Activated CD8-positive, alpha-beta T cell treated with anti-CD3 and anti-CD28 coated beads for 36 hours (primary cell): Measurements from ENCODE around the gene DOCK3. TPM values are rescaled to one million over a fixed set of nuclear protein-coding genes. Genes with fewer than 3 reads are reported as not detected.

Experiments used
- ATAC-seq: fragments of 200-7000 bp; cut with Tn5 transposase; one replicate; pipeline ENCODE4 v1.10.0; 2021; ENCODE audit warnings: mild to moderate bottlenecking, moderate library complexity
- CTCF ChIA-PET: fragments of 350-600 bp; sonication (Branson Sonifier 250); formaldehyde crosslinking; loops from one replicate; lab custom pipeline; 2021; ENCODE audit warnings: antibody characterized with exemption; lab: Charles Lee
- POLR2A ChIA-PET: fragments of 350-600 bp; sonication (Branson Sonifier 250); formaldehyde crosslinking; loops from one replicate; lab custom pipeline; 2021; ENCODE audit warnings: antibody characterized with exemption; lab: Charles Lee
- DNase-seq: peaks from one replicate; pipeline ENCODE4 v3.0.0-alpha.2; 2020
- H3K27ac Mint-ChIP-seq: one replicate; pipeline ENCODE4 v1.8.0; 2021; ENCODE audit warnings: mild to moderate bottlenecking, mixed read lengths
- H3K27me3 Mint-ChIP-seq: one replicate; pipeline ENCODE4 v1.8.0; 2021; ENCODE audit warnings: mixed read lengths
- H3K36me3 Mint-ChIP-seq: one replicate; pipeline ENCODE4 v1.8.0; 2021; ENCODE audit warnings: low read depth, mixed read lengths
- H3K4me1 Mint-ChIP-seq: one replicate; pipeline ENCODE4 v1.8.0; 2021; ENCODE audit warnings: low read depth, mixed read lengths
- H3K4me3 Mint-ChIP-seq: one replicate; pipeline ENCODE4 v1.8.0; 2021; ENCODE audit warnings: mild to moderate bottlenecking, moderate library complexity, mixed read lengths
- H3K9me3 Mint-ChIP-seq: one replicate; pipeline ENCODE4 v1.8.0; 2021; ENCODE audit warnings: mixed read lengths
- CTCF ChIP-seq: fragments of 200-600 bp; IDR thresholded peaks from one replicate; pipeline ENCODE4 v1.8.0; 2022; ENCODE audit warnings: antibody characterized with exemption, mild to moderate bottlenecking
- intact Hi-C: fragments of 100-400 bp; cut with micrococcal nuclease; formaldehyde crosslinking; loops from one replicate; pipeline ENCODE4 v1.10.0; 2022
- total RNA-seq, 2 experiments: library from RNA; stranded (reverse); gene quantifications; one replicate each; pipeline ENCODE4 v1.2.3, GENCODE V29; 2021

DOCK3 gene
- total RNA-seq, 2 experiments from 2014 or later = 3.6 to 4.2 TPM

GRCh38 chr3:51340013-51340829, 665.5 kb downstream of the DOCK3 start:
- Mint-ChIP-seq H3K27me3 (no peaks in the 10 kb centered on the region), H3K27ac (no peak overlapping the region), H3K4me3 (no peak overlapping the region), H3K9me3 (no peaks in the 10 kb centered on the region), H3K36me3 (no peaks in the 10 kb centered on the region), H3K4me1 (peaks cover 4% of the 10 kb centered on the region)
- no peak for TF ChIP-seq CTCF
- ChIA-PET POLR2A (no interaction called here), CTCF (no interaction called here)
- intact Hi-C loops = no loop called here
- ATAC-seq = no peak
- DNase-seq = no peak

- intact Hi-C loops = no loop called here
- H3K27me3 Mint-ChIP-seq = no peaks in the 10 kb centered on the region
- no peaks in the 10 kb centered on the region for H3K36me3 Mint-ChIP-seq
- no peaks in the 10 kb centered on the region for H3K9me3 Mint-ChIP-seq
- ATAC-seq (no peak), DNase-seq (no peak)
- no peak overlapping the region for H3K27ac Mint-ChIP-seq
- POLR2A ChIA-PET = no interaction called here
- no peak overlapping the region for H3K4me3 Mint-ChIP-seq
- no peak for TF ChIP-seq CTCF
- CTCF ChIA-PET = no interaction called here
- peaks cover 4% of the 10 kb centered on the region for H3K4me1 Mint-ChIP-seq
These were observed 666.4 kb downstream of the DOCK3 start for GRCh38 chr3:51340989-51341636.

- ATAC-seq (no peak), DNase-seq (no peak)
- CTCF ChIA-PET = interaction anchor here (0.9 to 1.2 kb wide), 2 partner anchors 28 to 365 kb away, joined by 3 to 4 read pairs; no protein-coding TSS in a partner anchor
- Mint-ChIP-seq H3K4me1 (peaks cover 4% of the 10 kb centered on the region), H3K9me3 (no peaks in the 10 kb centered on the region), H3K27me3 (no peaks in the 10 kb centered on the region), H3K36me3 (no peaks in the 10 kb centered on the region), H3K4me3 (no peak overlapping the region), H3K27ac (no peak overlapping the region)
- intact Hi-C loops = no loop called here
- TF ChIP-seq CTCF = no peak
- POLR2A ChIA-PET = no interaction called here
These were observed 669.4 kb downstream of the DOCK3 start for GRCh38 chr3:51343918-51344687.

DNA sequence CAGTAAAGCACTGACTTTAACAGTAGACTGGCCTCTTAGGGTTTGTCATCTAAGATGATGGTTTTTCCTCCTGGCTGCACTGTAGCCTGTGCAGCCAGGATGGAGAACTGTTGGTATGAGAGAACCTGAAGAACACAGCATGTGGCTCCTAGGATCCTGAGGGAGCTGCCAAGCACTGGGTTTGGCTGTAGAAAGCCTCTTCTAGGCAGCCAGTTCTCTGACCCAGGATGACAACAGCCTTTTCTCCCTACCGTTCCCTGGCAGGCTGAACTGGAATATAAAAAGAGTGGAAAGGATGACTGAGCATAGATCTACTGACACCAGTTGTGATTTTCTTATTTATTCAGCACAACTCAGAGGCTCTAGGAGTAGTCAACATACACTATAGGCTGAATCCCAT, 676.0 kb downstream of the DOCK3 start:
- Mint-ChIP-seq H3K27ac (no peak overlapping the region), H3K9me3 (no peaks in the 10 kb centered on the region), H3K4me1 (peaks cover 4% of the 10 kb centered on the region), H3K27me3 (no peaks in the 10 kb centered on the region), H3K4me3 (no peak overlapping the region), H3K36me3 (no peaks in the 10 kb centered on the region)
- ChIA-PET CTCF (no interaction called here), POLR2A (no interaction called here)
- ATAC-seq (no peak), DNase-seq (no peak)
- intact Hi-C loops = no loop called here
- TF ChIP-seq CTCF = no peak
